GM19324 (cell line): ENCODE data around the gene DUSP23.

ENCODE experiments used
- ATAC-seq: cut with Tn5 transposase; IDR thresholded peaks from one replicate; pipeline ENCODE4 v1.9.1; 2021; ENCODE audit warnings: mild to moderate bottlenecking, moderate library complexity; ENCODE audit not compliant: unreplicated experiment, low FRiP score

The DUSP23 gene

GRCh38 chr1:159780583-159781582 lies at the start of gene DUSP23:
Gene DUSP23 (plus strand): TSS chr1:159780962. CDS start chr1:159781101, 139 bp downstream.
- peak; percentile 99 for ATAC-seq

- no peak for ATAC-seq
These were observed 43.4 kb upstream of the DUSP23 start for GRCh38 chr1:159737238-159737916.

GRCh38 chr1:159743651-159744410 lies 36.9 kb upstream of the DUSP23 start:
- no peak for ATAC-seq

DNA sequence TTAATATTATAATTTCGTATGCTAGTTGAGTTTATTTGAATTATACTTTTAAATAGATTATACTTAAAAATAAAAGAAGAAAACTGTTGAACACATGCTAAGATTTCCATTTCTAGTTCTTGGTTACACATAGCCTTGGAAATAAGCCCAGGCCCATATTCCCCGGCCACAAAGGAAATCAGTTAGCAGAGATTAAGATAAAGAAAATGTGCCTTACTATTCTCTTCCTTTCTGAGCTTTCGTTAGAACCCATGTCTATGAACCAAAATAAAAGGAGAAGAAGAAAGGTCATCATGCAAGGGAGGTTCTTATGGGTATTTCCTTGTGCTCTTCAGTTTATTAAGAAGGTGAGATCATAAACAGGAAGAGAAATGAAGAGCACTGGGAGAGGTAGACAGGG lies 34.1 kb upstream of the DUSP23 start:
- ATAC-seq: no peak

GRCh38 chr1:159748370-159748769 lies 32.4 kb upstream of the DUSP23 start:
- no peak for ATAC-seq

DNA sequence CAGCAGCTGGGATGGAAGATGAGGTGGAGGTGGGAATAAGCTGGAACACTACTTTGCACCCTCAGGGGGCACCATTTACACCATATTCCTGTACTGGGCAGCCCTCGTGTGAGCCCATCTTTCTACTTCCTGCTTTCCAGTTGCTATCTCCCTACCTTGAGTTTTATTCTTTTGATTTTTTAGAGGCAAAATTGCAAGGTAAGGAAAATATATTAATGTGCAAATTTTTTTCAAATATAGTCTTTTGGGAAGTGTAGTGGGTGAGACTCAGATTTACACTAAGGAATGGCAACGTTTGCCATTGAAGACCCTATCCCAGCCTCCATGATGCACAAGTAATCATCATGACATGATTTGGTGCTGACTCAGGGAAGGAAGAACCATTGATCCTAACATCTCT lies 31.1 kb upstream of the DUSP23 start:
- ATAC-seq: no peak

DNA sequence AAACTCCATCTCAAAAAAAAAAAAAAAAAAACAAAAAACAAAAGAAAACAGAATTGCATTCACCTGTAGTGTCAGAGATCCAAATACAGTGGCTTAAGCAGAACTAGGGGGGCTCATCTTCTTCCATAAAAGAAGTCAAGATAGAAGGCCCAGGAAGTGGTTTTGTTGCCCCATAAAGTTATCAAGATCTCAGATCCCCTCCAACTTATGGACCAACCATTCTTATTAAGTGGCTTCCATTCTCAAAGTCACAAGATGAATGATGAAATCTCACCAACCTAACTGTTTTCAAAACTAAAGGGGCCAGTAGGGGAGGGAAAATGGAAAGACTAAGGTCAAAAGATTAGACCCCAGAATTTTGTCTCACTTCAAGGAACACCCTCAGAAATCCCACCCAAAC lies 30.1 kb upstream of the DUSP23 start:
- no peak for ATAC-seq

GRCh38 chr1:159751031-159751430 lies 29.7 kb upstream of the DUSP23 start:
- ATAC-seq: no peak

GRCh38 chr1:159752135-159752580 lies 28.6 kb upstream of the DUSP23 start:
- ATAC-seq: no peak

DNA sequence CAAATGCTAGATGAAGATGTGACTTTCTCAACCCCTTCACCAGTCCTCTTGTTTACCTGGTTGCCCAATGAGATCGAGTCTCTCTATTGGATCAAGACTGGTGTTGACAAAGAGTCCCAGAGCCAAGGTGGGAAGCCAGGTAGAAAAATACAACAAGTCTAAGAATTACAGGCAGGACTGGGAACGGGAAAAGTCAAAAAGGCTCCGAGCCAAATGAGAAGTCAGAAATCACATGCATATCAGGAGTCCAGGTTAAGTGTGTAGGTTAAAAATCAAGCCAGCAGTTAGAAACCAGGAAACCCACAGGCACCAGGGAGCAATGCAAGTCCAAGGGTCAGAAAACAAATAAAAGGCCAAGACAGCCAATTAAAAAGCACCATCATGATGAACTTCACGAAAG lies 27.4 kb upstream of the DUSP23 start:
- no peak for ATAC-seq

GRCh38 chr1:159755451-159756007 lies 25.2 kb upstream of the DUSP23 start:
- no peak for ATAC-seq

GRCh38 chr1:159756397-159756796 lies 24.4 kb upstream of the DUSP23 start:
- no peak for ATAC-seq

DNA sequence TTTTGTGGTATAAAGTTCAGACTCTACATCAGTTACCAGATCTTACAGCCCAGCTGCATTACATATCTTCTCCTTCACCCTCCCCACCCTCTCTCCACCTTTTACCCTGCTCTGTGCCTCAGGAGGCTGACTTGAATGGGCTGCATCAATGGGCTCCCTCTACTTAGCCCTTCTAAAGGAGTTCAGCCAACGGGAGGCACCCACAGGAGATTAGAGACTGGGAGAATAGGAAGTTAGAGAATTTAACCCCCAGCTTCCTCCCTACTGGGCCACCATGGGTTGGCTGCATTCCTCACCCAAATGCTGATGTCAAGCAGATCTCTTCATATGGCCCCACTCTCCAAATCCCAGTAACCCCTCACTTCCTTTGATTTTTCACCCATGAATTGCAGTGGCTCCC lies 17.1 kb upstream of the DUSP23 start:
- ATAC-seq: no peak

DNA sequence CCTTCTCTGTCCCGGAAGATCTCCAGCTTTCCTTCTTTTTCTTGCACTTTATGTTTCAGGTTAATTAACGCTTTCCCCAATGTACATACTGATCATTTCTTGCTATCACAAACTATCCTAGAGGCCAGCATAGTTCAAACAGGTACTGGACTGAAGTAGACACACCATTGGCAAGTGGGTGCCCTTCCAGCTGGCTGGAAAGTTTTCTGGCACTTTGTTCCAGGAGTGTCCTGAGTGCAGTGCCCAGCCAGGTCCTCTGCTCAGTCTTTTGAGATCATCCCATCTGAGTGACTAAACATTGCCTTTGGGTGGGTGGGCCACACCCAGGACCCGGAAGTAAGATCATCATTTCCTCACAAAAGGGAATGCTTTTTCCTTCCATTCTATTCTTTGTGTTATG lies 15.0 kb upstream of the DUSP23 start:
- no peak for ATAC-seq

DNA sequence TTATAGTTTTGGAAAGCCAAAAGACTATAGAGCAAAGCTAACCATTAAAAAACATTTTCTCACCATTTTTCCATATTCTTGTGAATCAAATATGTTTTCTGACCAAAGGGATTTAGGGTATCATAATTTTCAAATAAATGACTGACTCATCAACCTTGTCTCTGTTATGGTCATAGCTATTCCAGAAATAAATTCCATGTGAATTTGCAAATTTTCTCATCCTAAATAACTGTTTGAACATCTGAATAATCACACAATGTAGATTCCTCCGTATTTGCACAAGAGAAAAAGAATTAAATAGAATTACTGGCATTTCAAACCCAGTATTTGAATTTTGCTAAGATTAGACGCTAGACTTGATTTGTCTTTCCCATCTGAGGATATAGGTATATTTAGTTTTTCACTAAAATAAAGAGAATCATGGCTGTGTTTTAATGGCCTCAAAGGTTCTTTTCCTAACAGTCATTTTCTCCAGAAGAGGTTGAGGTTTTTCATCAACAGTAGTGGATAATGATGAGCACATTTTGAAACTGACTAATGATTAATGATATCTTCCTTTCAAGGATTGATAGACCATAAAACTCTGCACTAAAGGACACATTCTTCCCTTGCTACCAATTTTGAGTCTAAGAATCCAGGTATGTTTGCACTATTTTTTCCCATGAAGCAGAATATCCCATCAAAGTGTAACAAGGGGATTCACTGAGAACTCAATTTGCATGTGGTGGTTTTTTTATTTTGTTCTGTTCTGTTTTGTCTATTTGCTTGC lies 9.5 kb upstream of the DUSP23 start:
- ATAC-seq: no peak

- ATAC-seq: no peak
These were observed 6.3 kb upstream of the DUSP23 start for GRCh38 chr1:159774465-159774864.

DNA sequence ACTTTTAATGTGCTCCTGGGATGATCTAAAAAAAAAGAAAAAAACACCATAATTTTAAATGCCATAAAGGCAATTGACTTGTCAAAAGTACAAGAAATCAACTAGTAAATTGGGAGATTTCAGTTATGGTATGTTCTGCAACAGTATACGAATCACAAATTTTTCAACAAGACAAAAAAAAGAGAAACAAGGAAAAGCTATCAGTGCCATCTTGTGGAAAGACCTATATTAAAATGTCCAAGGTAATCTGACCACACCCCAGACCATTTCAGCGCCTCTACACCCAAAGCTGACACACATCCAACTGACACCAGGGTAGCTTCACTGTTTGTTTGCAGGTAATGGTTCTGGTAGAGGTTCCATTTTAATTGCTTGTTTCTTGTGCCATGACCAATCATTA lies 5.0 kb upstream of the DUSP23 start:
- no peak for ATAC-seq

- no peak for ATAC-seq
These were observed 2.5 kb upstream of the DUSP23 start for GRCh38 chr1:159778266-159778665.

DNA sequence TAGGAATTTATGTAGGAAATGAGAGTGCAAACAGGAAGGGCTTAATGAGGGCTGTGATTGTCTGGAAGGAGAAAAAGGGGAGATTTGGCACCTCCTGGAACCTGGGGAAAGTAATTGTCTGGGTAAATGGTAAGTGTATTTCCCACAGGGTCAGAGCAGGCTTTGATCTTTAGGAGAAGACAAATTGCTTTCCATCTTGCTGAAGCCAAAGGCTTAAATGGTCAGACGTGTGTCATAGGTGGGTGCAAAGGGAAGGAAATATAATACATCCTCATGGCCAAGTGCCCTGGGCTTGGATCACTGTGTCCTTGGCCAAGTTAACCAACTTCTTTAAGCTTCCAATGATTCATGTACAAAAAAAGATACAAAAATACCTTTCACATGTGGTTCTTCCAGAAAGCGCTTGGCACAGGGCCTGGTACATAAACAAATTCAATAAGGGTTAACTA lies 1.3 kb upstream of the DUSP23 start:
- ATAC-seq: no peak

DNA sequence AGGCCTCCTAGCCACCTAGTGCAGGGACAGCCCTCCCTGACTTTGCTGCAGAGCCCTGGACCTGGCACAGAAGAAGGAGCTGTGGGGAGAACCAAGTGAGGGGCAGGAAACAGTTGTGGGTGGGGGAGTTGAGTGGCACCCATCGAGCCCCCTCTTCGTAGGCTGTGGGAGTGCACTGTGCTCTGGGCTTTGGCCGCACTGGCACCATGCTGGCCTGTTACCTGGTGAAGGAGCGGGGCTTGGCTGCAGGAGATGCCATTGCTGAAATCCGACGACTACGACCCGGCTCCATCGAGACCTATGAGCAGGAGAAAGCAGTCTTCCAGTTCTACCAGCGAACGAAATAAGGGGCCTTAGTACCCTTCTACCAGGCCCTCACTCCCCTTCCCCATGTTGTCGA lies 1.2 kb downstream of the DUSP23 start:
- no peak for ATAC-seq
